H1 (cell line): Measurements from ENCODE around the gene RARB. TPM values are rescaled to one million over a fixed set of nuclear protein-coding genes. Genes with fewer than 3 reads are reported as not detected.
A peak's percentile ranks its signal among the peaks of the same experiment; 100 is the strongest.

Source experiments
- CTCF ChIA-PET: fragments of 300-600 bp; sonication (Branson Sonifier 250); formaldehyde crosslinking; loops from one replicate; lab custom pipeline; 2021; ENCODE audit not compliant: partially characterized antibody; lab: Charles Lee
- POLR2A ChIA-PET: fragments of 300-600 bp; sonication (Branson Sonifier 250); formaldehyde crosslinking; loops from one replicate; lab custom pipeline; 2021; ENCODE audit warnings: inconsistent platforms; ENCODE audit not compliant: partially characterized antibody; lab: Charles Lee
- DNase-seq, 2 experiments: peaks; one replicate each; pipeline versions ENCODE4 v3.0.0 to v3.0.0-alpha.2; 2010 to 2022; ENCODE audit warnings: low spot score in 2 of 2, low read depth in 1 of 2, mixed read lengths in 1 of 2
- FAIRE-seq: peaks from 2 replicates; lab custom pipeline; 2011; peaks lifted over from hg19 to GRCh38; lab: Jason Lieb, UNC
- H2AFZ ChIP-seq: 2 replicates; pipeline ENCODE4 v1.8.1; 2012; ENCODE audit warnings: low read length, inconsistent platforms
- H2AK5ac ChIP-seq: 2 replicates; pipeline ENCODE4 v1.6.1; 2013; ENCODE audit warnings: low read depth, low read length
- H2BK120ac ChIP-seq: replicated peaks from 2 replicates; pipeline ENCODE3; 2013; ENCODE audit warnings: low read depth, low read length, inconsistent platforms
- H2BK12ac ChIP-seq: 2 replicates; pipeline ENCODE4 v1.6.1; 2013; ENCODE audit warnings: low read depth, low read length
- H2BK15ac ChIP-seq: 2 replicates; pipeline ENCODE4 v1.6.1; 2013; ENCODE audit warnings: low read length
- H2BK20ac ChIP-seq: 2 replicates; pipeline ENCODE4 v1.6.1; 2013; ENCODE audit warnings: low read length
- H2BK5ac ChIP-seq: 2 replicates; pipeline ENCODE4 v1.6.1; 2013; ENCODE audit warnings: low read depth, low read length
- H3K14ac ChIP-seq: 2 replicates; pipeline ENCODE4 v1.6.1; 2013; ENCODE audit warnings: inconsistent platforms; ENCODE audit not compliant: insufficient read length
- H3K18ac ChIP-seq: 2 replicates; pipeline ENCODE4 v1.6.1; 2013; ENCODE audit warnings: low read length; ENCODE audit errors: extremely low read depth
- H3K23ac ChIP-seq: 2 replicates; pipeline ENCODE4 v1.6.1; 2013; ENCODE audit warnings: inconsistent platforms; ENCODE audit not compliant: insufficient read length
- H3K23me2 ChIP-seq: 2 replicates; pipeline ENCODE4 v1.6.1; 2013; ENCODE audit warnings: low read depth, low read length
- H3K27ac ChIP-seq: 2 replicates; pipeline ENCODE4 v1.6.1; 2011; ENCODE audit warnings: low read depth, low read length, inconsistent platforms
- H3K27me3 ChIP-seq, 4 experiments: replicated peaks in 1 of 4; 1 replicate in 1 of 4; 2 replicates in 3 of 4; pipeline versions ENCODE4 v1.6.1 to v1.8.1; 2011 to 2013; ENCODE audit warnings: low read length in 3 of 4, mild to moderate bottlenecking in 3 of 4, inconsistent platforms in 2 of 4, mixed read lengths in 2 of 4, moderate library complexity in 1 of 4; ENCODE audit not compliant: control insufficient read depth in 3 of 4, insufficient read depth in 3 of 4; ENCODE audit errors: extremely low read depth in 1 of 4
- H3K36me3 ChIP-seq, 4 experiments: 2 replicates each; pipeline versions ENCODE4 v1.6.1 to v1.8.1; 2011 to 2013; ENCODE audit warnings: mild to moderate bottlenecking in 4 of 4, low read length in 3 of 4, moderate library complexity in 2 of 4, control low read depth in 1 of 4, inconsistent platforms in 1 of 4; ENCODE audit not compliant: insufficient read depth in 4 of 4, control insufficient read depth in 2 of 4
- H3K4ac ChIP-seq: replicated peaks from 2 replicates; pipeline ENCODE3; 2013; ENCODE audit warnings: low read length, low read depth, mixed read lengths, inconsistent platforms; ENCODE audit not compliant: insufficient read length
- H3K4me1 ChIP-seq, 4 experiments: replicated peaks in 1 of 4; 1 replicate in 1 of 4; 2 replicates in 3 of 4; pipeline versions ENCODE4 v1.6.1 to v1.8.1; 2011 to 2013; ENCODE audit warnings: low read length in 3 of 4, inconsistent platforms in 2 of 4, mixed read lengths in 1 of 4; ENCODE audit not compliant: insufficient read depth in 4 of 4, control insufficient read depth in 3 of 4
- H3K4me2 ChIP-seq, 2 experiments: 2 replicates each; pipeline versions ENCODE4 v1.6.1 to v1.8.1; 2011 to 2013; ENCODE audit warnings: low read depth in 2 of 2, low read length in 2 of 2, control low read depth in 1 of 2, inconsistent platforms in 1 of 2, mild to moderate bottlenecking in 1 of 2; ENCODE audit not compliant: insufficient read depth in 1 of 2
- H3K4me3 ChIP-seq, 4 experiments: fragments of 200-600, 300-600 bp in 1 of 4; sonication (generic), shearing (Covaris generic), sonication (Bioruptor Twin) in 1 of 4; 2 replicates each; pipeline versions ENCODE4 v1.5.1 to v1.8.1; 2011 to 2016; ENCODE audit warnings: low read length in 4 of 4, low read depth in 3 of 4, control low read depth in 2 of 4, inconsistent platforms in 2 of 4, mild to moderate bottlenecking in 2 of 4, mixed read lengths in 1 of 4, moderate library complexity in 1 of 4; ENCODE audit not compliant: insufficient read depth in 2 of 4; ENCODE audit errors: extremely low read depth in 1 of 4
- H3K56ac ChIP-seq: replicated peaks from 2 replicates; pipeline ENCODE3; 2013; ENCODE audit warnings: low read depth, mild to moderate bottlenecking, mixed read lengths, low read length, inconsistent platforms; ENCODE audit not compliant: insufficient read length
- H3K79me1 ChIP-seq: 2 replicates; pipeline ENCODE4 v1.6.1; 2013; ENCODE audit warnings: low read depth, low read length, control low read depth
- H3K79me2 ChIP-seq, 2 experiments: 2 replicates each; pipeline versions ENCODE4 v1.6.1 to v1.8.1; 2012 to 2013; ENCODE audit warnings: low read length in 2 of 2, mild to moderate bottlenecking in 2 of 2, inconsistent platforms in 1 of 2; ENCODE audit not compliant: insufficient read depth in 2 of 2, control insufficient read depth in 1 of 2
- H3K9ac ChIP-seq, 4 experiments: replicated peaks in 1 of 4; 1 replicate in 1 of 4; 2 replicates in 3 of 4; pipeline versions ENCODE4 v1.6.1 to v1.8.1; 2011 to 2013; ENCODE audit warnings: low read depth in 3 of 4, low read length in 3 of 4, control low read depth in 2 of 4, mild to moderate bottlenecking in 2 of 4, moderate library complexity in 2 of 4, inconsistent platforms in 1 of 4; ENCODE audit errors: extremely low read depth in 1 of 4
- H3K9me3 ChIP-seq, 2 experiments: 2 replicates each; pipeline versions ENCODE4 v1.6.1 to v1.8.1; 2012 to 2013; ENCODE audit warnings: mild to moderate bottlenecking in 2 of 2, moderate library complexity in 2 of 2, control low read depth in 1 of 2, inconsistent platforms in 1 of 2, low read depth in 1 of 2, low read length in 1 of 2, mixed read lengths in 1 of 2; ENCODE audit not compliant: insufficient read depth in 2 of 2
- H4K20me1 ChIP-seq, 2 experiments: replicated peaks in 1 of 2; 2 replicates each; pipeline versions ENCODE3 to v1.8.1; 2011 to 2013; ENCODE audit warnings: inconsistent platforms in 2 of 2, low read length in 2 of 2, mild to moderate bottlenecking in 1 of 2; ENCODE audit not compliant: insufficient read depth in 2 of 2, control insufficient read depth in 1 of 2
- H4K5ac ChIP-seq: 2 replicates; pipeline ENCODE4 v1.6.1; 2013; ENCODE audit warnings: low read length, low read depth, mixed read lengths, inconsistent platforms; ENCODE audit not compliant: insufficient read length
- H4K8ac ChIP-seq: 2 replicates; pipeline ENCODE4 v1.8.0; 2013; ENCODE audit warnings: mild to moderate bottlenecking, moderate library complexity, low read length, inconsistent platforms; ENCODE audit not compliant: insufficient read depth; ENCODE audit errors: extremely low read depth
- H4K91ac ChIP-seq: replicated peaks from 2 replicates; pipeline ENCODE3; 2013; ENCODE audit warnings: low read length, mixed read lengths, inconsistent platforms; ENCODE audit not compliant: insufficient read length
- CTCF ChIP-seq, 3 experiments: IDR thresholded peaks; 1 replicate in 2 of 3; 2 replicates in 1 of 3; pipeline versions ENCODE4 v1.5.1 to v1.6.1; 2011; ENCODE audit warnings: low read length in 3 of 3, mild to moderate bottlenecking in 3 of 3, inconsistent platforms in 2 of 3, low read depth in 1 of 3, moderate library complexity in 1 of 3; ENCODE audit not compliant: insufficient read depth in 1 of 3; ENCODE audit errors: control extremely low read depth in 1 of 3
- RAD21 ChIP-seq, 2 experiments: IDR thresholded peaks in 1 of 2; conservative IDR thresholded peaks in 1 of 2; 2 replicates each; pipeline ENCODE4 v1.6.1; 2011; ENCODE audit warnings: low read depth in 2 of 2, low read length in 2 of 2, improper control_type of control experiment in 1 of 2, inconsistent platforms in 1 of 2, mild to moderate bottlenecking in 1 of 2, moderate library complexity in 1 of 2
- SP4 ChIP-seq: IDR thresholded peaks from 2 replicates; pipeline ENCODE4 v1.6.1; 2012; ENCODE audit warnings: low read length, inconsistent platforms
- WGBS, 2 experiments: shearing (Covaris generic) in 1 of 2; methylation state at CpG; one replicate each; pipeline versions ENCODE4 v1.1.6 to v1.1.7; 2013 to 2015; ENCODE audit warnings: low lambda C conversion rate in 2 of 2, mixed read lengths in 2 of 2, inconsistent platforms in 1 of 2, low coverage in 1 of 2, missing lambda C conversion rate in 1 of 2; ENCODE audit not compliant: insufficient replicate concordance in 2 of 2, insufficient coverage in 1 of 2, insufficient read length in 1 of 2; ENCODE audit errors: extremely low coverage in 1 of 2, missing lambda C conversion rate in 1 of 2; 5-methylcytosine and 5-hydroxymethylcytosine counted together
- polyA plus RNA-seq, 7 experiments: library from polyadenylated mRNA; depleted of rRNA in 3 of 7; stranded (reverse) in 5 of 7; unstranded in 2 of 7; fragments of >200 nt in 5 of 7; fragments of 200-250 nt in 2 of 7; gene quantifications; 1 replicate in 5 of 7; 2 replicates in 1 of 7; 4 replicates in 1 of 7; pipeline versions ENCODE4 v1.2.1 to v1.2.3, GENCODE V29; 2011 to 2013; ENCODE audit warnings: missing spikeins in 2 of 7, mixed read lengths in 2 of 7
- total RNA-seq: library from RNA; stranded (reverse); fragmentation: NEBNext Ultra II Directional; extraction: Animal tissue kit (Norgen Biotek cat#: 25700); gene quantifications from 2 replicates; pipeline ENCODE4 v1.2.1, GENCODE V29; 2021

RARB gene
- total and polyA plus RNA-seq, 2 of the 8 experiments (the other 6 are each of a cell fraction or from before 2014, with no cell fraction given) = 0.15 to 0.22 TPM

DNA sequence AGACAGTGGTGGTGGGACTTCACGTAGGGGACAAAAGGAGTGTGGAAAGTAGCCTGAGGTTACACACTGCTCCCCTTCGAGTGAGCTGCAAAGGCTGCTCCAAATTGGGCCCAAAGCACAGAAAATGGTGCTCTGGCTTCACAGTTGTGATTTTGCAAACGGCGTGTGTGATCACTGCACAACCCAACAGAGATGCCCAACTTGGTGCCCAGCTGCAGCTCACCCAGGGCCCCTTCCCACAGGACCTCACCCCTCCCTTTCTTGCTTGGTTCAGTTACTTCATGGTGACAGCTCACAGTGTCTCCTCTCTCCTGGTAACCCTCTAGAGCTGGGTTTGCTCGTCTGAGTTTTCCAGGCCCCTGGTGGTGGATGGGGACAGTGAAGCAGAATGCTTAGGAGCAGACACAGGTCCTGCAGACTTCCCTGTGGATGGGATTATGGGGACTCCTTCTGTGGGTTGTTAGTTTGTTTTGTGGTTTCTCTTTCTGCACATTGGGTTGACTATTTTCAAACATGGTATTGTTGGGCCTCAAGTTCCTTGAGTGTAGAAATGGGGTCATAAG, 138.4 kb downstream of the RARB start:
- no peak for FAIRE-seq
- H2BK12ac ChIP-seq = no peak overlapping the region
- H3K9ac ChIP-seq = no peak overlapping the region
- no peak overlapping the region for H3K18ac ChIP-seq
- H3K23ac ChIP-seq = no peak overlapping the region
- 94% methylated on average over 5 of the region's 5 CpGs; no CpG with 5 or more reads in 1 of the 2 experiments for WGBS, 2 experiments
- TF ChIP-seq RAD21 (IDR thresholded peaks at IDR 0.05 in 1 of 2, conservative IDR thresholded peaks at IDR 0.05 in 1 of 2; ENCODE audit: low read depth in 2 of 2, low read length in 2 of 2) (peak; percentile 8 to 37; a peak in 2 of 4 replicates), SP4 (no peak), CTCF (IDR thresholded peaks at IDR 0.05; ENCODE audit: control extremely low read depth in 1 of 3, insufficient read depth in 1 of 3, low read depth in 1 of 3, low read length in 3 of 3) (peak; percentile 10 to 32 (median 22); a peak in 2 of 4 replicates)
- TF ChIP-seq, all 59 proteins: peak for 2
- Histone ChIP-seq H3K27me3 (no peaks in the 10 kb centered on the region), H3K4me3 (no peak overlapping the region), H2BK120ac (no peak overlapping the region), H2BK5ac (no peak overlapping the region), H3K9me3 (no peaks in the 10 kb centered on the region), H4K91ac (no peak overlapping the region), H2BK15ac (no peak overlapping the region), H2AK5ac (no peak overlapping the region), H3K27ac (no peak overlapping the region), H3K14ac (no peak overlapping the region), H4K5ac (no peak overlapping the region), H2AFZ (no peak overlapping the region), H3K79me2 (no peaks in the 10 kb centered on the region), H4K8ac (no peak overlapping the region; the same call in 1 of the 2 replicates), H3K79me1 (no peaks in the 10 kb centered on the region), H4K20me1 (no peaks in the 10 kb centered on the region), H3K23me2 (no peaks in the 10 kb centered on the region), H3K36me3 (no peaks in the 10 kb centered on the region), H2BK20ac (no peak overlapping the region), H3K4me1 (no peaks in the 10 kb centered on the region), H3K56ac (no peak overlapping the region), H3K4me2 (no peak overlapping the region), H3K4ac (no peak overlapping the region)
- POLR2A ChIA-PET = no interaction called here
- no peak for DNase-seq
- CTCF ChIA-PET = interaction anchor here (0.6 to 3.8 kb wide), 21 partner anchors 8 to 886 kb away, joined by 3 to 13 read pairs (median 3); no protein-coding TSS in a partner anchor
